Measurements from ENCODE around the gene HHAT.

HHAT gene

GRCh38 chr1:210446479-210446878, 117.8 kb downstream of the HHAT start:
- DNase-seq, result peak; percentile 37

GRCh38 chr1:210447456-210448057, 118.9 kb downstream of the HHAT start:
- DNase-seq, result no peak

GRCh38 chr1:210448297-210448892, 119.7 kb downstream of the HHAT start:
- DNase-seq, result peak; percentile 59

GRCh38 chr1:210455840-210456603, 127.3 kb downstream of the HHAT start:
- no peak for DNase-seq

GRCh38 chr1:210456731-210457255, 128.1 kb downstream of the HHAT start:
- no peak for DNase-seq

GRCh38 chr1:210457568-210457967, 128.9 kb downstream of the HHAT start:
- DNase-seq, result no peak

GRCh38 chr1:210464519-210465039, 135.9 kb downstream of the HHAT start:
- DNase-seq, result peak; percentile 95

GRCh38 chr1:210465150-210465549, 136.4 kb downstream of the HHAT start:
- DNase-seq, result no peak

GRCh38 chr1:210467440-210468043, 138.8 kb downstream of the HHAT start:
- DNase-seq, result no peak

GRCh38 chr1:210469441-210469840, 140.7 kb downstream of the HHAT start:
- no peak for DNase-seq

GRCh38 chr1:210475321-210475720, 146.6 kb downstream of the HHAT start:
- no peak for DNase-seq

GRCh38 chr1:210475806-210476205, 147.1 kb downstream of the HHAT start:
- DNase-seq, result no peak

- DNase-seq, result no peak
These were observed 148.0 kb downstream of the HHAT start for GRCh38 chr1:210476730-210477129.

- no peak for DNase-seq
These were observed 148.7 kb downstream of the HHAT start for GRCh38 chr1:210477328-210477924.

GRCh38 chr1:210478820-210479219, 150.1 kb downstream of the HHAT start:
- no peak for DNase-seq

- DNase-seq, result no peak
These were observed 153.8 kb downstream of the HHAT start for GRCh38 chr1:210482491-210482890.

- no peak for DNase-seq
These were observed 154.4 kb downstream of the HHAT start for GRCh38 chr1:210482945-210483617.

GRCh38 chr1:210483821-210484220, 155.1 kb downstream of the HHAT start:
- no peak for DNase-seq

- DNase-seq, result no peak
These were observed 158.3 kb downstream of the HHAT start for GRCh38 chr1:210487021-210487420.

GRCh38 chr1:210489491-210489890, 160.8 kb downstream of the HHAT start:
- no peak for DNase-seq

- no peak for DNase-seq
These were observed 162.1 kb downstream of the HHAT start for GRCh38 chr1:210490781-210491180.

GRCh38 chr1:210496063-210496462, 167.4 kb downstream of the HHAT start:
- DNase-seq, result no peak
